ENCODE results near the gene OSBPL1A.

DNA sequence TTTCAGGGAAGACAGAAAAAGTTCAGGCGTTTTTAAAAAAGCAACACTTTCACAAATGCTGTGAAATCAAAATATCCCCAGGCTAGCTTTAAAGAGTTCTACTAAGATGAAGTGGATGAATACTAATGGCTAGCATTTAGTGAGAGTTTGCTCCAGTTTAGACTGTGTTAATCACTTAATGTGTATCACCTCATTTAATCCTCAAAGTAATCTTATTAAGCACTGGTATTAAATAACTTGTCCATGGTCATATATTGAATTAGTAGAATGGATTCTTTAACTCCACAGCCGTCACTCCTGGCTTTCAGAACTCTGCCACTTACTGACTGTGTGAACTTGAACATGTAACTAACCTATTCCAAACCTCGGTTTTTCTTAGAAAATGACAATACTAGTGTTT, 192.7 kb downstream of the OSBPL1A start:
- TF ChIP-seq, protein P1, sequence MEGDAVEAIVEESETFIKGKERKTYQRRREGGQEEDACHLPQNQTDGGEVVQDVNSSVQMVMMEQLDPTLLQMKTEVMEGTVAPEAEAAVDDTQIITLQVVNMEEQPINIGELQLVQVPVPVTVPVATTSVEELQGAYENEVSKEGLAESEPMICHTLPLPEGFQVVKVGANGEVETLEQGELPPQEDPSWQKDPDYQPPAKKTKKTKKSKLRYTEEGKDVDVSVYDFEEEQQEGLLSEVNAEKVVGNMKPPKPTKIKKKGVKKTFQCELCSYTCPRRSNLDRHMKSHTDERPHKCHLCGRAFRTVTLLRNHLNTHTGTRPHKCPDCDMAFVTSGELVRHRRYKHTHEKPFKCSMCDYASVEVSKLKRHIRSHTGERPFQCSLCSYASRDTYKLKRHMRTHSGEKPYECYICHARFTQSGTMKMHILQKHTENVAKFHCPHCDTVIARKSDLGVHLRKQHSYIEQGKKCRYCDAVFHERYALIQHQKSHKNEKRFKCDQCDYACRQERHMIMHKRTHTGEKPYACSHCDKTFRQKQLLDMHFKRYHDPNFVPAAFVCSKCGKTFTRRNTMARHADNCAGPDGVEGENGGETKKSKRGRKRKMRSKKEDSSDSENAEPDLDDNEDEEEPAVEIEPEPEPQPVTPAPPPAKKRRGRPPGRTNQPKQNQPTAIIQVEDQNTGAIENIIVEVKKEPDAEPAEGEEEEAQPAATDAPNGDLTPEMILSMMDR (IDR thresholded peaks at IDR 0.05), result no peak
- TF ChIP-seq POLR2A (IDR thresholded peaks at IDR 0.05), result no peak

Data from heart left ventricle (tissue), 13 donors.